Left cardiac atrium (tissue), 4 donors: ENCODE measurements around the gene PSMG4. TPM values are rescaled to one million over a fixed set of nuclear protein-coding genes. Genes with fewer than 3 reads are reported as not detected.
A peak's percentile ranks its signal among the peaks of the same experiment; 100 is the strongest.

Source experiments
- ATAC-seq, 2 donors: fragments of 200-7000 bp; cut with Tn5 transposase; one replicate each; pipeline ENCODE4 v1.9.1; 2020; ENCODE audit warnings: mild to moderate bottlenecking in 2 of 2, moderate library complexity in 2 of 2
- DNase-seq: peaks from one replicate; pipeline ENCODE4 v3.0.0-alpha.2; 2020
- intact Hi-C, 2 donors: fragments of 100-400 bp; cut with DNase I; formaldehyde crosslinking; loops; one replicate each; pipeline versions ENCODE4 v1.14.1 to v1.15.1; 2022 to 2023
- long read RNA-seq: library from polyadenylated mRNA; unstranded; transcript quantifications from one replicate; pipeline ENCODE4 v2.0.0, GENCODE V29; 2021
- total RNA-seq, 2 donors: library from RNA; stranded (reverse); fragmentation: NEBNext Ultra II Directional; extraction: Animal tissue kit (Norgen Biotek cat#: 25700); gene quantifications; one replicate each; pipeline ENCODE4 v1.2.1, GENCODE V29; 2021
- donor health status: DM: no; HTN: yes; CAD: no.
- donor health status: DM: no; HTN: yes; CAD: no; lungs with severe emphysema.
- donor health status: DM: yes; HTN: yes; CAD: no.
- donor health status: Dilated cardiomyopathy.

PSMG4 gene, protein sequence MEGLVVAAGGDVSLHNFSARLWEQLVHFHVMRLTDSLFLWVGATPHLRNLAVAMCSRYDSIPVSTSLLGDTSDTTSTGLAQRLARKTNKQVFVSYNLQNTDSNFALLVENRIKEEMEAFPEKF
- 1 to 10 TPM; 6.7 to 8.8 TPM for total RNA-seq
- long read RNA-seq, partial matches to known transcripts, result 0 of 3 reads
- long read RNA-seq, other reads (novel, unspliced or antisense), result 0 of 3 reads

DNA sequence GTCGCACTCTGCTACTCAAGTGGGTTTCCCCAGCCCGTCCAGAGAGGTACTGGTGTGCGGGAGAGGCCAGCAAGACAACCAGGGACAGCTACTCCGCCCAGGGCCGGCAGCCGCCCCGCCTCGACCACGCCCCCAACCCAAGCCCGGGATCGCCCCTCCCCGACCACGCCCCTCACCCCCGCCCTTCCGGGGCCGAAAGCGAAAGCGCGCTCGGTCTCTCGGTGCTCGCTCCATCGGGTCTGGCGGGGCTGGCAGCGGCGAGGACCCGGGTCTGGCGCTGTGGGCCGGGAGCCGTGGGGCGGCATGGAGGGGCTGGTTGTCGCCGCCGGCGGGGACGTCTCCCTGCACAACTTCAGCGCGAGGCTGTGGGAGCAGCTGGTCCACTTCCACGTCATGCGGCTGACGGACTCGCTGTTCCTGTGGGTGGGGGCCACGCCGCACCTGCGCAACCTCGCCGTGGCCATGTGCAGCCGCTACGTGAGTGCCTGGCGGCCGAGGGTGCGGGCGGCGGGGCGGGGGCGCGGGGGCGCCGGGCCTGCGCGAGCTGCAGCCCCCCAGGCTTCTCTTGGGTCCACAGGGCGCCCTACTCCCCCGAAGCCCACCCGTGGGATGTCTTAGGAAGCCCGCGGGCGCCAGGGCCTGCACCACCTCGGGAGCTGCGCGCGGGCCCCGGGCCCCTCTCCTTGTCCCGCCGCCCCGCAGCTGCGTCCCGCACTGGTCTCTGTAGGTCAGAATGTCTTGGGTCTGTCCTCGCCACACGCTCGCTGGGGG, at the start of gene PSMG4:
Gene PSMG4 (plus strand): TSS at position 228 of the 771 bp plus-strand sequence. CDS start 76 bp downstream, at position 304.
- ATAC-seq, result peak; percentile 97 to 99
- intact Hi-C loops, result no loop called here

GRCh38 chr6:3209114-3210023, 49.4 kb upstream of the PSMG4 start:
- ATAC-seq, result peak; percentile 41 to 87
- intact Hi-C loops, result no loop called here
- peak; percentile 67 for DNase-seq

More for the DNA sequence above, at the start of gene PSMG4:
- peak; percentile 96 for DNase-seq

GRCh38 chr6:3210024-3210610, 48.6 kb upstream of the PSMG4 start:
- intact Hi-C loops, result no loop called here
- DNase-seq (no peak), ATAC-seq (no peak)

DNA sequence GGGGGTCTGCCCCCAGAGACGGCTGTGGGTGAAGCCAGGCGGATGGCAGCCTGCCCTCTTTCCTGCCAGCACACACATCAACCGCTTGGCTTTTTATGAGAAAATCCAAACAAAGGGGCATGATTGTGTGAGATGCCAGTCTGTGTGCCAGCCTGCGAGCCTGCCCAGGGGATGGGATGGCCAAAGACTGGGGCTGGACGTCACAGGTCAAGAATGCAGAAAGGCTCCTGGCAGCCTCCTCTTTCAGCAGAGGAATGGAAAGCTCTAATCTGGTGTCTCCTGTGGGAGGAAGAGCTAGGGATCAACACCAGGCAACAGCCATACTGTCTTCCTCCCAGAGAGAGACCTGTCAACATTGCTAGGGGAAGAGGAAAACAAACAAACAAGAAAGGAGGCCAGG, 47.1 kb upstream of the PSMG4 start:
- intact Hi-C loops, result no loop called here
- DNase-seq (no peak), ATAC-seq (peak; percentile 52 to 75)

GRCh38 chr6:3212261-3212660, 46.5 kb upstream of the PSMG4 start:
- no peak for ATAC-seq
- intact Hi-C loops, result no loop called here
- DNase-seq, result no peak

DNA sequence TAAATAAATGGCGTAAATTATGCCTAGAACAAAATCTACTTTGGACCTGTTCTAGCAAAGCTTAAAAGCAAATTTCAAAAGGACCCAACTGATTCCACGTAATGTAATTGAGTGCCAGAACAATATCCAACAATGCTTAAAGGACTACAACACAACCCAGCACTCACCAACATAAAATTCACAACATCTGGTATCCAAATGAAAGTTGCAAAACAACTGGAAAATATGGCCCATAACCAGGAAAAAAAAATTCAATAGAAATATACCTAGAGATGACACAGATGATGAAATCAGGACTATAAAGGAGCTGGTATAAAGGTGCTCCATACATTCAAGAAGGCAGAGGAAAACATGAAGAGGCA, 45.4 kb upstream of the PSMG4 start:
- DNase-seq (no peak), ATAC-seq (no peak)
- intact Hi-C loops, result no loop called here

GRCh38 chr6:3214898-3215297, 43.8 kb upstream of the PSMG4 start:
- DNase-seq, result no peak
- intact Hi-C loops, result no loop called here
- ATAC-seq, result no peak

DNA sequence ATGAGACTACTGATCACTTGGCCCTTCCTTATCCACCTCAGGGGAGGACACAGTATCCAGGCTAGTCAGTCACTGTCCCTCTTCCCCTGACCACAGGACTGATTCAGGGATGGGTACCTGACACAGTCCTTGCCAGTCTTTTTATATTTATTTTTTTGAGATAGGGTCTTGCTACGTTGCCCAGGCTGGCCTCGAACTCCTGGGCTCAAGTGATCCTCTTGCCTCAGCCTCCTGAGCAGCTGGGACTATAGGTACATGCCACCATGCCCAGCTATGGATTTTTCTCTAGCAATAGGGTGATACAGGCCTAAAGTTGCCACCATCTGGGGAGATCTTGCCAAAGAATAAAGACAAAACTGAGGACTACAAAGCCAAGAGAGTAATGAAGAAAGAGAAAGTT, 41.5 kb upstream of the PSMG4 start:
- ATAC-seq (no peak), DNase-seq (no peak)
- intact Hi-C loops, result no loop called here

- ATAC-seq (no peak), DNase-seq (no peak)
- intact Hi-C loops, result no loop called here
Measured at GRCh38 chr6:3218266-3218665, 40.5 kb upstream of the PSMG4 start.

DNA sequence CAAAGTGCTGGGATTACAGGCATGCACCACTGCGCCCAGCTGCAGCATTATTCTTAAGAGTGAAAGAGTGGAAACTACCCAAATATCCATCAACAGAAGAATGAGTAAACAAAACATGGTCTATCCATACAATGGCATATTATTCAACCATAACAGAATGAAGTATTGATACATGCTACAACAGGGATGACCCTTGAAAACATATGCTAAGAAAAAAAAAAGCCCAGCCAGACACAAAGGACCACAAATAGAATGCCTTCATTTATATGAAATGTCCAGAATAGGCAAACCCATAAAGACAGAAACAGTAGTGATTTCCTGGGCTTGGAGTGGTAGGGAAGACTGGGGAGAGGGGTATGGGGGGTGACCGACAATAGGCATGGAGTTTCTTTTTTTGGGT, 38.4 kb upstream of the PSMG4 start:
- intact Hi-C loops, result no loop called here
- ATAC-seq (no peak), DNase-seq (no peak)

DNA sequence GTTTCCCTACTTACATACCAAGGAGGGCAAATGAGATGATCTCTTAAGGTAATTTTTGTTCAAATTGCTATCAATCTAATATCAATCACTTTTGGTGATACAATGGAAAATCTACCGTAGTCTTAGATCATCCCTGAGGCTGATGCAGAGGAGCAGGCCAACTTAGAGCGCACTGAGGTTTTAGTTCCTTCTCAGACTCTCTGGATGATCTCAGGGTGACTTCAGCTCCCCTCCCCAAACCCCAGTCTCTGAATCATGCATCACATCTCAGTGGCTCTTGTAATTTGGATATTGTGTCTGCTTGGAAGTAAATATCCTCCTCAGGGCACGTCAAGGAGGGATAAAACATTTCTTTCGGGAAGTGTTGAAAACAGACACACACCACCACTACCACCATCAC, 37.2 kb upstream of the PSMG4 start:
- DNase-seq (no peak), ATAC-seq (no peak)
- intact Hi-C loops, result no loop called here

DNA sequence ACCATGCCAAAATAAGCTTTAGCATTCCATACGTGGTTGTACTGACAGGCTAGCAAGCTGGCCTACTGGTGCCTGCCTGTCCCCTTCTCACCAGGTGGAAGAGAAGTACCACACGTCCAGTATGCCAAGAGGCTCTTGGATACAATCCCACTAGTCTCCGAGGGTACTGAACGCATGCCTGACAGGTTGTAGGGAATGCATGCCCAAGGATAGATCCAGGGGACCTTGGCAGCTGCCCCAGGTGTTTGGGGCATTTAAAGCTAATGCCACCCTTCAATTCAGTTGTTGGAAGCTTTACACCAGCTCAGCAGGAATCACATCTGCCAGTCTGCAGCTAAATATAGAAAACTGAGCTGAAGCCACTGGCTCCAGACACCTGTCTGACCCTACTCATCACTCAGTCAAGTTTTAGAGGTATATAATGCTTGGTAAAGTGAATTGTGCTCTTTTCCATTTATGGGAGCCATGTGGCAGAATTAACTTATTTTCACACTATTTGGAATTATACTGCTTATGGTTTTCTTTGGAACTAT, 36.2 kb upstream of the PSMG4 start:
- intact Hi-C loops, result no loop called here
- no peak for ATAC-seq
- no peak for DNase-seq

- no peak for ATAC-seq
- no peak for DNase-seq
- intact Hi-C loops, result no loop called here
Measured at GRCh38 chr6:3226042-3226441, 32.7 kb upstream of the PSMG4 start.

GRCh38 chr6:3226481-3227362, 32.0 kb upstream of the PSMG4 start:
- ATAC-seq (peak in 1 of 2 donors; percentile 8), DNase-seq (peak; percentile 36)
- intact Hi-C loops, result no loop called here

DNA sequence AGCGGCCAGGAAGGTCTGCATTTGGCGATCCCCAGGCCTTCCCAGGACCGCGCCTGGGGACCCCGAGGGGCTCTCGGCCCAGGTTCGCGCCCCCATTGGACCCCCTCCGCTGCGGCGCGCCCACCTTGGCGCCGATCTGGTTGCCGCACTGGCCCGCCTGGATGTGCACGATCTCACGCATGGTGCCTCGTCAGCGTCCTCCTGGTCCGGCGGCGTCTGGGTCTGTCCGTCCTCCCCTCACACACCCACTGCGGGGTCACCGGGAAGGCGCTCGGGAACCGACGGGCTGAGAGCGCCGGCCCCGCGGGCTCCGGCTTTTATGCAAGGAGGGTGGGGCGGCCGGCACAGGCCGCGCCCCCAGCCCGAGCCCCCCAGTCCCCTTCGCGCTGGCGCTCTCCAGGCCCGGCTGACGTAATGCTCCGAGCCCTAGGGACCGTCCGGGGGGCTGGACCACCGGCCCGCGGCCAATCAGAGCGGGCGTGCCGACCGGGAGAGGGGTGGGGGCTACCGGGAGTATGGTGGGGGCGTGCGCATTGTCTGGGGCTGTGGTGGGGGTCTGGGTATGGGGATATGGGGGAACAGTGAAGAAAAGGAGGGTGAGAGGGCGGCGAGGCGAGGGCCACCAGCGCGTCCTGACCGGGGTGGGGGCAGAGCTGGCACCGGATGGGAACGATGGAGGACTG, 31.2 kb upstream of the PSMG4 start, which contains the start of gene TUBB2B:
Gene TUBB2B (minus strand): TSS at position 291 of the 683 bp plus-strand sequence. CDS start 110 bp downstream, at position 181.
- intact Hi-C loops, result no loop called here
- ATAC-seq (peak; percentile 29 to 65), DNase-seq (no peak)

GRCh38 chr6:3228046-3228671, 30.6 kb upstream of the PSMG4 start:
- ATAC-seq (no peak), DNase-seq (no peak)
- intact Hi-C loops, result no loop called here
